NB4 (cell line): Measurements from ENCODE around the gene DNAJC12.
A peak's percentile ranks its signal among the peaks of the same experiment; 100 is the strongest.

ENCODE experiments used
- MAX ChIP-seq: IDR thresholded peaks from 2 replicates; pipeline ENCODE4 v1.6.1; 2011; ENCODE audit warnings: low read depth, low read length
- TF ChIP-seq, protein P1 (sequence below): IDR thresholded peaks from one replicate; pipeline ENCODE4 v1.5.1; 2012; ENCODE audit warnings: low read depth, low read length

DNA sequence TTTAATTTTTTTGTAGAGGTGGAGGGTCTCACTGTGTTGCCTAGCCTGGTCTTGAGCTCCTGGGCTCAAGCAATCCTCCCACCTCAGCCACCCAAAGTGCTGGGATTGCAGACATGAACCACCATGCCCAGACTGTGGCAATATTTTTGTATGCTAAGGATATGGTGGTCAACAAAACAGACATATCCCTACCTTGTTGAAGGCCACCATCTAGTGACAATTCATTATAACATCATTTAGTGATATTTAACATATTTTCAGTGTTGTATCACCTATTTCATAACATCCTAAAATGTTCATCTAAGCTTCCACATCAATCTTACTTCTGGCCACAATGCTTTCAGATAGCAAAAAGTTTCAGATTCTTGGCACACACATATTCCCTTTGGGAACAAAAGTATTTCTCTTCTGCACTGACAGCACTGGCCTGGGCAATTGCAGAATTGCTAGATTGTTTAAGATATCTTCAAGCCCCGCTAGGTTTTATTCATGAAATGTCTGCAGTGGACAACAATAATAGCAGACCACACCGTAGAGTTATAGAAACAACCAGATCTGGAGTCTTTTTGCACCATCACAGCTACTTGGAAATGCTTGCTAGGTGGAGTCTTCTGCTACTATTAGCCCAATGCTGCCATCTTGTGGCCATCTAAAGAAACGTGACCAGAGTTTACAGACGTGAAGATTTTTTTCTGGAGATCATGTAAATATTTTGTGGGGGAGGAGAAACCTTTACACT lies 58.4 kb downstream of the DNAJC12 start:
- TF ChIP-seq, protein P1, sequence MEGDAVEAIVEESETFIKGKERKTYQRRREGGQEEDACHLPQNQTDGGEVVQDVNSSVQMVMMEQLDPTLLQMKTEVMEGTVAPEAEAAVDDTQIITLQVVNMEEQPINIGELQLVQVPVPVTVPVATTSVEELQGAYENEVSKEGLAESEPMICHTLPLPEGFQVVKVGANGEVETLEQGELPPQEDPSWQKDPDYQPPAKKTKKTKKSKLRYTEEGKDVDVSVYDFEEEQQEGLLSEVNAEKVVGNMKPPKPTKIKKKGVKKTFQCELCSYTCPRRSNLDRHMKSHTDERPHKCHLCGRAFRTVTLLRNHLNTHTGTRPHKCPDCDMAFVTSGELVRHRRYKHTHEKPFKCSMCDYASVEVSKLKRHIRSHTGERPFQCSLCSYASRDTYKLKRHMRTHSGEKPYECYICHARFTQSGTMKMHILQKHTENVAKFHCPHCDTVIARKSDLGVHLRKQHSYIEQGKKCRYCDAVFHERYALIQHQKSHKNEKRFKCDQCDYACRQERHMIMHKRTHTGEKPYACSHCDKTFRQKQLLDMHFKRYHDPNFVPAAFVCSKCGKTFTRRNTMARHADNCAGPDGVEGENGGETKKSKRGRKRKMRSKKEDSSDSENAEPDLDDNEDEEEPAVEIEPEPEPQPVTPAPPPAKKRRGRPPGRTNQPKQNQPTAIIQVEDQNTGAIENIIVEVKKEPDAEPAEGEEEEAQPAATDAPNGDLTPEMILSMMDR: peak; percentile 53
- TF ChIP-seq MAX: peak; percentile 62; the same call in 1 of the 2 replicates
